ENCODE data around the gene FARP1. TPM values are rescaled to one million over a fixed set of nuclear protein-coding genes. Genes with fewer than 3 reads are reported as not detected.

FARP1 gene
- total RNA-seq, 2 experiments from 2014 or later = not detected

DNA sequence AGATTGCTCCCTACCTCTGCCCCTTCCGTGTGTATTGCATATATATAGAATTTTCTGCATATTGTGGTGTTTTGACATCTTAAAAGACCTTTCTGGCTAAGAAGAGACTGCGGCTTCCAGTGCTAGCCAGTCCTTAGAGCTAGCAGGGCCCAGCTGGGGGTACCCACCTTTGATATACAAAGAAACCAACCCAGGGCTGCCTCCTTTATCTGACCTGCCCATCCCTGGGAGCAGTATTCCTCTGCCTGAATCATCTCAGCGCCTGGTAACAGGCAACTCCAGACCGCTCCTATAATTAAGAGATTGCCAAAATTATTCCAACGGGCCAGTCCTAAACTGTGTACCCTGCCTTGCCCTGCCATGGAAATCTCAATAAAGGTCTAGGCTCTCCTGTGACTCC, 220.4 kb downstream of the FARP1 start:
- intact Hi-C loops (cut with micrococcal nuclease; ENCODE audit: unreplicated experiment) = no loop called here
- Histone ChIP-seq H4K20me1 (ENCODE audit: insufficient read depth, low read length) (no peaks in the 10 kb centered on the region), H3K4me3 (ENCODE audit: low read depth, low read length, poor library complexity, severe bottlenecking) (no peak overlapping the region), H3K4me2 (ENCODE audit: low read length) (no peak overlapping the region), H3K27ac (ENCODE audit: low read depth, low read length, poor library complexity, severe bottlenecking) (no peak overlapping the region), H2AFZ (ENCODE audit: low read length) (no peak overlapping the region), H3K36me3 (ENCODE audit: insufficient read depth, low read length) (no peaks in the 10 kb centered on the region), H3K4me1 (ENCODE audit: insufficient read depth, low read length, poor library complexity, severe bottlenecking) (no peaks in the 10 kb centered on the region), H3K79me2 (ENCODE audit: insufficient read depth, low read depth, low read length) (no peaks in the 10 kb centered on the region), H3K9me3 (ENCODE audit: low read length) (no peaks in the 10 kb centered on the region), H3K9me2 (ENCODE audit: insufficient read depth, low read length) (no peaks in the 10 kb centered on the region)
- ChIA-PET POLR2A (no interaction called here), CTCF (ENCODE audit: unreplicated experiment) (no interaction called here)
- DNase-seq (ENCODE audit: low spot score) = no peak
- TF ChIP-seq EZH2phosphoT487 (IDR thresholded peaks at IDR 0.05; ENCODE audit: borderline replicate concordance, low read depth, low read length) = no peak
- TF ChIP-seq, protein P1, sequence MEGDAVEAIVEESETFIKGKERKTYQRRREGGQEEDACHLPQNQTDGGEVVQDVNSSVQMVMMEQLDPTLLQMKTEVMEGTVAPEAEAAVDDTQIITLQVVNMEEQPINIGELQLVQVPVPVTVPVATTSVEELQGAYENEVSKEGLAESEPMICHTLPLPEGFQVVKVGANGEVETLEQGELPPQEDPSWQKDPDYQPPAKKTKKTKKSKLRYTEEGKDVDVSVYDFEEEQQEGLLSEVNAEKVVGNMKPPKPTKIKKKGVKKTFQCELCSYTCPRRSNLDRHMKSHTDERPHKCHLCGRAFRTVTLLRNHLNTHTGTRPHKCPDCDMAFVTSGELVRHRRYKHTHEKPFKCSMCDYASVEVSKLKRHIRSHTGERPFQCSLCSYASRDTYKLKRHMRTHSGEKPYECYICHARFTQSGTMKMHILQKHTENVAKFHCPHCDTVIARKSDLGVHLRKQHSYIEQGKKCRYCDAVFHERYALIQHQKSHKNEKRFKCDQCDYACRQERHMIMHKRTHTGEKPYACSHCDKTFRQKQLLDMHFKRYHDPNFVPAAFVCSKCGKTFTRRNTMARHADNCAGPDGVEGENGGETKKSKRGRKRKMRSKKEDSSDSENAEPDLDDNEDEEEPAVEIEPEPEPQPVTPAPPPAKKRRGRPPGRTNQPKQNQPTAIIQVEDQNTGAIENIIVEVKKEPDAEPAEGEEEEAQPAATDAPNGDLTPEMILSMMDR (conservative IDR thresholded peaks at IDR 0.05; ENCODE audit: low read length) = no peak
- no TSS peak for BruUV-seq (replicated peaks)

DNA sequence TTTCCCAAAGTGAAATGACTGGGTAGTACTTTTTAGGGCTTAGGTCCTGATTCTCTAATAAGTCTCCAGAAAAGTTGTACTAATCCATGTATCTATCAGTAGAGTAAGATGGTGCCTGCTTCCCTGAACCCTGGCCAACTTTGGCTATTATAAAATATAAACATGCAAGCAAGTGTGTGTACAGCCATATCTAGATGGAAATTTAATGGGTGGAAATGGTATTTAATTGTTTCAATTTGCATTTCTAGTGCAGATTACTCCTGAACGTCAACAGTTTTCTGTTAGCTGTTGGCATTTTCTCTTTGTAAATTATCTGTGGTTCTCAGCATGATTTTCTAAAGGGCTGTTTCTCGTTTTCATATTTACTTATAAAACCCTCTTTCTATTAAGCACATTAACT, 221.3 kb downstream of the FARP1 start:
- ChIA-PET CTCF (ENCODE audit: unreplicated experiment) (no interaction called here), POLR2A (no interaction called here)
- Histone ChIP-seq H4K20me1 (ENCODE audit: insufficient read depth, low read length) (no peaks in the 10 kb centered on the region), H3K9me3 (ENCODE audit: low read length) (no peaks in the 10 kb centered on the region), H3K4me1 (ENCODE audit: insufficient read depth, low read length, poor library complexity, severe bottlenecking) (no peaks in the 10 kb centered on the region), H3K36me3 (ENCODE audit: insufficient read depth, low read length) (no peaks in the 10 kb centered on the region), H3K4me2 (ENCODE audit: low read length) (no peak overlapping the region), H3K9me2 (ENCODE audit: insufficient read depth, low read length) (no peaks in the 10 kb centered on the region), H3K27ac (ENCODE audit: low read depth, low read length, poor library complexity, severe bottlenecking) (no peak overlapping the region), H3K4me3 (ENCODE audit: low read depth, low read length, poor library complexity, severe bottlenecking) (no peak overlapping the region), H3K79me2 (ENCODE audit: insufficient read depth, low read depth, low read length) (no peaks in the 10 kb centered on the region), H2AFZ (ENCODE audit: low read length) (no peak overlapping the region)
- intact Hi-C loops (cut with micrococcal nuclease; ENCODE audit: unreplicated experiment) = no loop called here
- TF ChIP-seq, protein P1 (conservative IDR thresholded peaks at IDR 0.05; ENCODE audit: low read length) = no peak
- no peak for TF ChIP-seq EZH2phosphoT487 (IDR thresholded peaks at IDR 0.05; ENCODE audit: borderline replicate concordance, low read depth, low read length)
- DNase-seq (ENCODE audit: low spot score) = no peak
- no TSS peak for BruUV-seq (replicated peaks)

DNA sequence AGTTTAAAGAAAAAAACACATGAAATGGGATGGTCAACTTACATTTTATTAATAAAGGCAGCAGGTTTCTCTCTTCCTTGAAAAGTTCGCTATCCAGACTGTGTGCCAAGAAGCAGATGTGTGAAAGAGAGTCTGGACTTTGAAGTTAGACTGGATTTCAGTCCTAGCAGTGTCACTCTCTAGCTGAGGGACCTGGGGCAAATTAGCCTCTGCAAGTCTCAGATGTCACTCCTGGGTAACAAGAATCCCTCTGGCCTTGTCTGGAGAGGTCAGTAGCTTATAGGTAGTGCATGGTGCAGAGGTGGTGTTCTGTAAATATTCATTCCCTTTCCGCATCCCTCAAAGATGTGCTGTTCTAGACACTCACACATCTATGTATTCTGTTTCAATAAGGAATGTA, 221.8 kb downstream of the FARP1 start:
- no peaks in the 10 kb centered on the region for H4K20me1 ChIP-seq (ENCODE audit: insufficient read depth, low read length)
- no peaks in the 10 kb centered on the region for H3K9me3 ChIP-seq (ENCODE audit: low read length)
- no peak overlapping the region for H2AFZ ChIP-seq (ENCODE audit: low read length)
- no peak for TF ChIP-seq EZH2phosphoT487 (IDR thresholded peaks at IDR 0.05; ENCODE audit: borderline replicate concordance, low read depth, low read length)
- TF ChIP-seq, protein P1 (conservative IDR thresholded peaks at IDR 0.05; ENCODE audit: low read length) = no peak
- H3K36me3 ChIP-seq (ENCODE audit: insufficient read depth, low read length) = no peaks in the 10 kb centered on the region
- no peak for DNase-seq (ENCODE audit: low spot score)
- H3K4me3 ChIP-seq (ENCODE audit: low read depth, low read length, poor library complexity, severe bottlenecking) = no peak overlapping the region
- POLR2A ChIA-PET = no interaction called here
- no peaks in the 10 kb centered on the region for H3K79me2 ChIP-seq (ENCODE audit: insufficient read depth, low read depth, low read length)
- CTCF ChIA-PET (ENCODE audit: unreplicated experiment) = no interaction called here
- H3K4me1 ChIP-seq (ENCODE audit: insufficient read depth, low read length, poor library complexity, severe bottlenecking) = no peaks in the 10 kb centered on the region
- intact Hi-C loops (cut with micrococcal nuclease; ENCODE audit: unreplicated experiment) = no loop called here
- H3K27ac ChIP-seq (ENCODE audit: low read depth, low read length, poor library complexity, severe bottlenecking) = no peak overlapping the region
- no peaks in the 10 kb centered on the region for H3K9me2 ChIP-seq (ENCODE audit: insufficient read depth, low read length)
- no TSS peak for BruUV-seq (replicated peaks)
- no peak overlapping the region for H3K4me2 ChIP-seq (ENCODE audit: low read length)
